GM12878 (cell line): Measurements from ENCODE around the gene TBC1D32. TPM values are rescaled to one million over a fixed set of nuclear protein-coding genes. Genes with fewer than 3 reads are reported as not detected.

Experiments used
- ATAC-seq: fragments of 200-7000 bp; cut with Tn5 transposase; 3 replicates; pipeline ENCODE4 v1.9.1; 2020; ENCODE audit warnings: mild to moderate bottlenecking, moderate library complexity
- BruUV-seq: library from RNA; stranded (reverse); fragments of 400-500 nt; replicated peaks from 2 replicates; lab custom pipeline; 2021; lab: Mats Ljungman, UMichigan
- CTCF ChIA-PET: fragments of 300-600 bp; sonication (Branson Sonifier 250); formaldehyde crosslinking; extraction: SDS; loops from one replicate; lab custom pipeline; 2021; ENCODE audit warnings: inconsistent platforms; lab: Yijun Ruan, JAX
- POLR2A ChIA-PET: fragments of 350-600 bp; formaldehyde crosslinking; extraction: SDS; loops from one replicate; lab custom pipeline; 2021; ENCODE audit warnings: inconsistent platforms; lab: Charles Lee
- RAD21 ChIA-PET: fragments of 300-600 bp; sonication (Branson Sonifier 250); formaldehyde crosslinking; loops from one replicate; lab custom pipeline; 2023; ENCODE audit warnings: antibody characterized with exemption; ENCODE audit not compliant: unreplicated experiment; lab: Charles Lee
- SMC1A ChIA-PET: fragments of 300-600 bp; sonication (Branson Sonifier 250); formaldehyde crosslinking; loops from one replicate; lab custom pipeline; 2023; ENCODE audit not compliant: unreplicated experiment, uncharacterized antibody; lab: Charles Lee
- DNase-seq: peaks from one replicate; pipeline ENCODE4 v3.0.0-alpha.2; 2011; ENCODE audit warnings: low read depth, low spot score
- FAIRE-seq: peaks from 3 replicates; lab custom pipeline; 2011; peaks lifted over from hg19 to GRCh38; lab: Jason Lieb, UNC
- H2AFZ ChIP-seq: 2 replicates; pipeline ENCODE4 v1.6.0; 2011; ENCODE audit warnings: low read depth, low read length, control low read depth; ENCODE audit not compliant: control insufficient read depth
- H3K27ac ChIP-seq: 2 replicates; pipeline ENCODE4 v1.5.1; 2011; ENCODE audit warnings: control low read depth; ENCODE audit not compliant: control insufficient read depth, insufficient read depth
- H3K27me3 ChIP-seq, 2 experiments: replicated peaks in 1 of 2; 2 replicates each; pipeline versions ENCODE4 v1.6.0 to v1.6.1; 2011; ENCODE audit warnings: low read length in 1 of 2; ENCODE audit not compliant: control insufficient read depth in 2 of 2, insufficient read depth in 2 of 2
- H3K36me3 ChIP-seq, 2 experiments: 2 replicates each; pipeline ENCODE4 v1.5.1; 2011; ENCODE audit warnings: low read length in 1 of 2; ENCODE audit not compliant: control insufficient read depth in 2 of 2, insufficient read depth in 2 of 2
- H3K4me1 ChIP-seq: 2 replicates; pipeline ENCODE4 v1.6.1; 2011; ENCODE audit warnings: mild to moderate bottlenecking, low read length, moderate library complexity, mixed read lengths; ENCODE audit not compliant: control insufficient read depth, insufficient read depth
- H3K4me2 ChIP-seq: 2 replicates; pipeline ENCODE4 v1.6.0; 2011; ENCODE audit warnings: control low read depth; ENCODE audit not compliant: control insufficient read depth, insufficient read depth
- H3K4me3 ChIP-seq: fragments of 200-600 bp; sonication (generic); 2 replicates; pipeline ENCODE4 v1.5.1; 2016
- H3K79me2 ChIP-seq: 2 replicates; pipeline ENCODE4 v1.6.0; 2011; ENCODE audit warnings: low read length; ENCODE audit not compliant: control insufficient read depth, insufficient read depth
- H3K9ac ChIP-seq: 2 replicates; pipeline ENCODE4 v1.8.0; 2011; ENCODE audit warnings: low read length, control low read depth, mixed read lengths; ENCODE audit not compliant: control insufficient read depth, insufficient read depth
- H3K9me3 ChIP-seq: replicated peaks from 3 replicates; pipeline ENCODE4 v1.5.1; 2011; ENCODE audit warnings: mild to moderate bottlenecking, low read length; ENCODE audit not compliant: control insufficient read depth, insufficient read depth
- H4K20me1 ChIP-seq: 2 replicates; pipeline ENCODE4 v1.6.0; 2011; ENCODE audit not compliant: control insufficient read depth, insufficient read depth
- CTCF ChIP-seq, 3 experiments: IDR thresholded peaks in 2 of 3; conservative IDR thresholded peaks in 1 of 3; 2 replicates each; pipeline ENCODE4 v1.5.1; 2011; ENCODE audit warnings: low read depth in 3 of 3, low read length in 3 of 3, mild to moderate bottlenecking in 3 of 3, control low read depth in 2 of 3, moderate library complexity in 2 of 3, inconsistent platforms in 1 of 3, mixed read lengths in 1 of 3; ENCODE audit not compliant: control insufficient read depth in 2 of 3, insufficient read depth in 1 of 3; ENCODE audit errors: extremely low read depth in 1 of 3
- PAX8 ChIP-seq: fragments of 450-650 bp; IDR thresholded peaks from 2 replicates; pipeline ENCODE4 v1.6.1; 2017; ENCODE audit warnings: mild to moderate bottlenecking, moderate library complexity
- RAD21 ChIP-seq: IDR thresholded peaks from 2 replicates; pipeline ENCODE4 v1.6.1; 2011; ENCODE audit warnings: mild to moderate bottlenecking, low read depth, low read length, moderate library complexity; ENCODE audit not compliant: insufficient read depth
- SMC3 ChIP-seq: IDR thresholded peaks from 2 replicates; pipeline ENCODE4 v1.6.1; 2011; ENCODE audit warnings: low read length, improper control_type of control experiment, borderline replicate concordance
- WGBS: methylation state at CpG from one replicate; pipeline ENCODE4 v1.1.6; 2016; ENCODE audit warnings: low lambda C conversion rate; ENCODE audit not compliant: insufficient replicate concordance, insufficient coverage; ENCODE audit errors: missing lambda C conversion rate; 5-methylcytosine and 5-hydroxymethylcytosine counted together
- in situ Hi-C: fragments of 300-500 bp; cut with MboI; formaldehyde crosslinking; loops from 9 replicates; pipeline ENCODE4 v1.14.3; 2018; ENCODE audit warnings: mixed read lengths
- intact Hi-C: fragments of 100-400 bp; cut with micrococcal nuclease; formaldehyde crosslinking; loops from one replicate; pipeline ENCODE4 v1.14.2; 2022; ENCODE audit not compliant: unreplicated experiment
- polyA plus RNA-seq, 11 experiments: library from polyadenylated mRNA; depleted of rRNA in 4 of 11; unstranded in 6 of 11; stranded (reverse) in 5 of 11; fragments of >200 nt; fragmentation: Nextera tagmentation in 4 of 11; fragmentation: Illumina TruSeq in 1 of 11; extraction: Ambion mirVana in 4 of 11; extraction: Trizol in 1 of 11; gene quantifications; 1 replicate in 1 of 11; 2 replicates in 10 of 11; pipeline versions ENCODE4 v1.2.1 to v1.2.3, GENCODE V29; 2011 to 2016; ENCODE audit warnings: inconsistent platforms in 2 of 11, missing spikeins in 2 of 11, low read depth in 1 of 11
- total RNA-seq, 4 experiments: library from RNA; depleted of rRNA in 3 of 4; stranded (reverse); fragments of >200 nt in 3 of 4; fragmentation: Illumina TruSeq in 1 of 4; extraction: Trizol in 1 of 4; gene quantifications; 2 replicates each; pipeline versions ENCODE4 v1.2.1 to v1.2.3, GENCODE V29; 2013 to 2021

The TBC1D32 gene
- total and polyA plus RNA-seq, 10 of the 15 experiments (the other 5 are each of a cell fraction or from before 2014, with no cell fraction given) = 2.2 to 10.2 (median 4.1) TPM

GRCh38 chr6:121305957-121306607 is 28.2 kb downstream of the TBC1D32 start:
- Histone ChIP-seq H3K9ac (no peak overlapping the region), H3K4me1 (no peaks in the 10 kb centered on the region), H2AFZ (no peak overlapping the region), H3K36me3 (no peaks in the 10 kb centered on the region), H3K79me2 (no peaks in the 10 kb centered on the region), H3K4me2 (no peak overlapping the region), H3K9me3 (no peaks in the 10 kb centered on the region), H3K27me3 (no peaks in the 10 kb centered on the region), H4K20me1 (no peaks in the 10 kb centered on the region), H3K27ac (no peak overlapping the region), H3K4me3 (no peak overlapping the region)
- no TSS peak for BruUV-seq
- TF ChIP-seq PAX8 (no peak), SMC3 (peak; percentile 77; the same call in 1 of the 2 replicates), CTCF (IDR thresholded peaks at IDR 0.05 in 2 of 3, conservative IDR thresholded peaks at IDR 0.05 in 1 of 3; ENCODE audit: control insufficient read depth in 2 of 3, extremely low read depth in 1 of 3, insufficient read depth in 1 of 3, low read depth in 3 of 3, low read length in 3 of 3) (peak; percentile 60 to 66 (median 62); a peak in 5 of 6 replicates), RAD21 (peak; percentile 88)
- RAD21 ChIA-PET = interaction anchor here (0.5 to 5.2 kb wide), 5 partner anchors 13 to 746 kb away, joined by 3 to 49 read pairs (median 3); no protein-coding TSS in a partner anchor
- DNase-seq = no peak
- CTCF ChIA-PET = interaction anchor here (1.0 to 6.4 kb wide), 9 partner anchors 11 to 463 kb away, joined by 3 to 87 read pairs (median 4); no protein-coding TSS in a partner anchor
- intact Hi-C loops = loop anchor here (1.0 to 10.0 kb wide), 4 partner anchors 251 to 1564 kb away; no protein-coding TSS in a partner anchor
- SMC1A ChIA-PET = interaction anchor here (0.7 to 4.5 kb wide), 6 partner anchors 11 to 1563 kb away, joined by 3 to 22 read pairs (median 4); no protein-coding TSS in a partner anchor
- POLR2A ChIA-PET = no interaction called here
- peak; percentile 56 for FAIRE-seq
- peak; percentile 81 for ATAC-seq
- in situ Hi-C loops = loop anchor here (5.0 kb wide), 1 partner anchor 249 kb away; no protein-coding TSS in a partner anchor
- WGBS = 42% methylated on average over 7 of the region's 7 CpGs
